GM23248 (cell line): ENCODE measurements around the gene EAPP.

Source experiments
- EZH2 ChIP-seq: fragments of 200-600 bp; sonication (generic); IDR thresholded peaks from 2 replicates; pipeline ENCODE4 v1.6.1; 2018; ENCODE audit warnings: antibody characterized with exemption, mild to moderate bottlenecking; ENCODE audit not compliant: insufficient read depth, poor library complexity, severe bottlenecking
- EZH2phosphoT487 ChIP-seq: fragments of 200-600 bp; sonication (generic); IDR thresholded peaks from 2 replicates; pipeline ENCODE4 v1.6.1; 2018; ENCODE audit warnings: antibody characterized with exemption, moderate library complexity, mild to moderate bottlenecking, low read depth; ENCODE audit not compliant: insufficient read depth

DNA sequence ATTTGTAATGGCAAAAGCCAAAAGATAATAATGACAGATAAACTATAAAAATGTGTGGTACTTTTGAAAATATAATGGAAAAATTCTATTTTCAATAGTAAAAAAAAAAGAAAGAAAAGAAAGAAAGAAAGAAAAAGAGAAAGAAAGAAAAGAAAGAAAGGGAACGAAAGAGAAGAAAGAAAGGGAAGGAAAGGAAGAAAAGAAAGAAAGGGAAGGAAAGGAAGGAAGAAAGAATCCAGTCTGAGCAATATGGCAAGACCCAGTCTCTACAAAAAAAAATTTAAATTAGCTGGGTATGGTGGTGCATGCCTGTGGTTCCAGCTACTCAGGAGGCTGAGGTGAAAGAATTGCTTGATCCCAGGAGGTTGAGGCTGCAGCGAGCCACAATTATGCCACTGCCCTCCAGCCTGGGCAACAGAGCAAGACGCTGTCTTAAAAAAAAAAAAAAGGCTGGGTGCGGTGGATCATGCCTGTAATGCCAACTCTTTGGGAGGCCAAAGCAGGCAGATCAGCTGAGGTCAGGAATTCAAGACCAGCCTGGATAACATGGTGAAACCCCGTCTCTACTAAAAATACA is 38.4 kb downstream of the EAPP start:
- TF ChIP-seq EZH2 = no peak
- TF ChIP-seq EZH2phosphoT487 = no peak
